ENCODE results near the gene SCT.
"Not testable (repeated sequence)": the region's sequence is repeated elsewhere in the genome, so short reads cannot be mapped to it uniquely, and the experiment has no call there.

The SCT gene

GRCh38 chr11:626475-627307, at the start of gene SCT:
Gene SCT (minus strand): TSS chr11:627181. CDS start chr11:627143, 38 bp downstream.
- DNase-seq: no peak

GRCh38 chr11:674406-674805, 47.4 kb upstream of the SCT start:
- DNase-seq: no peak

GRCh38 chr11:673866-674265, 46.9 kb upstream of the SCT start:
- DNase-seq: no peak

GRCh38 chr11:665704-666281, 38.8 kb upstream of the SCT start:
- no peak for DNase-seq

GRCh38 chr11:665062-665703, 38.2 kb upstream of the SCT start:
- no peak for DNase-seq

GRCh38 chr11:662689-663274, 35.8 kb upstream of the SCT start:
- DNase-seq: no peak

GRCh38 chr11:660681-661444, 33.9 kb upstream of the SCT start:
- DNase-seq: no peak

GRCh38 chr11:660281-660680, 33.3 kb upstream of the SCT start:
- no peak for DNase-seq

- no peak for DNase-seq
These were observed 32.6 kb upstream of the SCT start for GRCh38 chr11:659532-660085.

- no peak for DNase-seq
These were observed 30.7 kb upstream of the SCT start for GRCh38 chr11:657691-658126.

GRCh38 chr11:656866-657265, 29.9 kb upstream of the SCT start:
- DNase-seq: no peak

- DNase-seq: no peak
These were observed 29.4 kb upstream of the SCT start for GRCh38 chr11:656426-656825.

GRCh38 chr11:655036-655726, 28.2 kb upstream of the SCT start:
- no peak for DNase-seq

GRCh38 chr11:654444-654843, 27.5 kb upstream of the SCT start:
- not testable (repeated sequence) for DNase-seq

- no peak for DNase-seq
These were observed 26.9 kb upstream of the SCT start for GRCh38 chr11:653837-654236.

- DNase-seq: not testable (repeated sequence)
These were observed 26.2 kb upstream of the SCT start for GRCh38 chr11:653136-653535.

- no peak for DNase-seq
These were observed 23.5 kb upstream of the SCT start for GRCh38 chr11:650482-650881.

- DNase-seq: not testable (repeated sequence)
These were observed 20.7 kb upstream of the SCT start for GRCh38 chr11:647672-648158.

GRCh38 chr11:646214-646613, 19.2 kb upstream of the SCT start:
- no peak for DNase-seq

- DNase-seq: no peak
These were observed 18.6 kb upstream of the SCT start for GRCh38 chr11:645536-645935.

- no peak for DNase-seq
These were observed 17.1 kb upstream of the SCT start for GRCh38 chr11:643849-644738.

Data from T1000 (cell line).